Activated CD8-positive, alpha-beta memory T cell treated with anti-CD3 and anti-CD28 coated beads, Interleukin-2, amount 50 U/mL, for 1 hour (primary cell): ENCODE data around the gene RHEB.

ENCODE experiments used
- DNase-seq: peaks from one replicate; pipeline ENCODE4 v3.0.0-alpha.2; 2020; ENCODE audit errors: extremely low read depth

The RHEB gene

DNA sequence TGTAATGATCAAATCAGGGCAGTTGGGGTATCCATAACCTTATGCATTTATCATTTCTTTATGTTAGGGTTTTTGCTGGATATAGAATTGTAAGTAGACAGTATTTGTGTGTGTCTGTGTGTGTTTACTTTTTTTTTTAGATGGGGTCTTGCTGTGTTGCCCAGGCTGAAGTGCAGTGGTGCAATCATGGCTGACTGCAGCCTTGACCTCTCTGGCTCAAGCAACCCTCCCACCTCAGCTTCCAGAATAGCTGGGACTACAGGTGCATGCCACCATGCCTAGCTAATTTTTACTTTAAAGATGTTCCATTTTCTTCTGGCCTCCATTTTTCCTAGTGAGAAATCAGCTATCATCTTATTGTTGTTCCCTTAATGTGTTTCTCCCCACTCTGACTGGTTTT, 10.1 kb upstream of the RHEB start:
- no peak for DNase-seq

GRCh38 chr7:151524845-151525244, 5.2 kb upstream of the RHEB start:
- DNase-seq, result no peak

DNA sequence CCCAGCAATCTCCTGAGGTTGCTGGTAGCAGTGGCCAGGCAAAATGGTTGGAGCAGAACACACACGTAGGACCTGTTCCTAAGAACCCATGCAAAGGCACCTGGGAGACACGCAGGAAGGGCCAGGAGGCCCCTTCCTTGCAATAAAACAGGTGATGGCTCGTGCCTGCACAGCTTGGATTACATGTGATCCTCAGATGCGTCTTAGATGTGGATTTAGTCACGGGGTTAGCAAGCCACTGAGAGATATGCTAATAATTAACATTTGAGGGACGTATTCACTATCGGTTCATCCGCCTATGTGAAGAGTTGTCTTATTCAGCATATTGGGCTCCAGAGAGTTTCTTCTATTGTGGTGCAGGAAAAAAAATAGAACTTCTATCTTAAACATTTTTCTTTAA, 4.6 kb upstream of the RHEB start:
- no peak for DNase-seq

DNA sequence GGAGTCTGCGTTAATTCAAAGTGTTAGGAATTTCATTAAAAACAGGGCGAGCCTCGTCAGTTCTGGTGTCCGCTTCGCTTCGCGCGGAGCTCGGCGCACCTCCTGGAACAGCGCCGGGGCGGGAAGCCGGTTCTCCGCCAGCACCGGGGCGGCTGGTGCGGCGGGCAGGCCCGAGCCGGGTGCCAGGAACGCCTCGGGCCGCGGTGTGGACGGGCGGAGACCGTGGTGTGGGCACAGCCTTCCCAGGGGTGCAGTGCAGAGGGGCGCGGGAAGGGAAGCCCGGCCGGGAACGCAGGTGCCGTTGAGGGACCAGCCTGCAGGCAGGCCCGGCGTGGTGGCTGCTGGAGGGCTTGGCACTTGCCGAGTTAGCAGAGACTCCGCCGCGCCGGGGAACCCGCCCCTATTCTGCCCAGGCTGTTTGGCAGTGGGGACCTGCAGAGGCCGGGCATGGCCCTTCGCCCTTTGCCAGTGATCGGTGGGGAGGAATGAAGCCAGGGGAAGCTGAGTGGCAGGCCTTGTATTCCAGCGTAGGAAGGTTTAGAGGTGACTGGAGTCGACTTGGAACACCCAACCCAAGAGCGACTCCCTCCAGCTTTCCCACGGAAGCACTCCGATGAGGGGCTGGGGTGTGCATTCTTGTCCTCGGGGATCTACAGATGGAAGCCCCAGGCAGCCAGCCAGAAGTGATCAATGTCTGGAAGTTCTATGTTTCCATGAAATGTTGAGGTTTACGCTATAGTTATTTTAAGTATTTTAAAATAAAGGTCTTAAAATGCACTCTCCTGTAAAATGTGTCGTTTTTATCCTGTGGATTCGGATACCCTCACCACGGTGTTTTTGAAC, 945 bp upstream of the RHEB start:
- DNase-seq, result peak; percentile 4

DNA sequence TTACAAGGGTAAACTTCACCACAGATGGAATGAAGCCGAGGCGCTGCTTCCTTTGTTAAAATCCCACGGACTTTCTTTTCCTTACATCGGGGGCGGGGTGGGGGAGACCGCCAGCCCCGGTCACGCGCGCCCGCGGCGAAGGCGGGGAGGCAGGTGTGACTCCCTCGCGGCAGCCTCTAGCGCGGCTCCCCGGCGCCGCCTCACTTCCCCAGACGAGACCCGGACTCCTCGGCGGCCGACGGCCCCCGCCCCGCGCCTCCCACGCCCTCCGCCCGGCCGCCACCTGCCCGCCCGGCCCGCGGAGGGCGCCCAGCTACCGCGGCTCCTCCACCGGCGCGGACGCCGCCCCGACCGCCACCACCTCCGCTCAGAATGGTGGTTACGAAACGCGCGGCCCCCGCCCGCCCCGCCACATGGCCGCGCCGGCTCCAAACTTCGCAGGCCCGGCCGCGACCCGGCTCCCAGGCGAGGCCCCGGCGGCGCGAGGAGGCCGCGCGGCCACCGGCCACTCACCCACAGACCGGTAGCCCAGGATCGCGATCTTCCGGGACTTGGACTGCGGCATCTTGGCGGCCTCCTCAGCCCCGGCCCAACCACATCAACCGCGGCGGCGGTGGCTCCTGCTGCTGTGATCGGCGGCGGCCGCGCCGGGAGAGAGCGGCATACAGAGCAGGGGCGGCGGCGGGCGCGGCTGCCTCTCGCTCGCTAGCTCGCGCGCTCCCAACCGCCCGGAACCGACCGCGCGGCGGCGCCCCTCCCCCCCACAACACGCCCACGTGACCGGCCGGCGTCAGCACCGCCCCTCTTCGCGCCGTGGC, 539 bp downstream of the RHEB start:
- DNase-seq, result peak; percentile 8

GRCh38 chr7:151518105-151518946, 1.4 kb downstream of the RHEB start:
- peak; percentile 45 for DNase-seq

- no peak for DNase-seq
Measured at GRCh38 chr7:151517601-151518104, 2.0 kb downstream of the RHEB start.

GRCh38 chr7:151515276-151515565, 4.5 kb downstream of the RHEB start:
- no peak for DNase-seq

DNA sequence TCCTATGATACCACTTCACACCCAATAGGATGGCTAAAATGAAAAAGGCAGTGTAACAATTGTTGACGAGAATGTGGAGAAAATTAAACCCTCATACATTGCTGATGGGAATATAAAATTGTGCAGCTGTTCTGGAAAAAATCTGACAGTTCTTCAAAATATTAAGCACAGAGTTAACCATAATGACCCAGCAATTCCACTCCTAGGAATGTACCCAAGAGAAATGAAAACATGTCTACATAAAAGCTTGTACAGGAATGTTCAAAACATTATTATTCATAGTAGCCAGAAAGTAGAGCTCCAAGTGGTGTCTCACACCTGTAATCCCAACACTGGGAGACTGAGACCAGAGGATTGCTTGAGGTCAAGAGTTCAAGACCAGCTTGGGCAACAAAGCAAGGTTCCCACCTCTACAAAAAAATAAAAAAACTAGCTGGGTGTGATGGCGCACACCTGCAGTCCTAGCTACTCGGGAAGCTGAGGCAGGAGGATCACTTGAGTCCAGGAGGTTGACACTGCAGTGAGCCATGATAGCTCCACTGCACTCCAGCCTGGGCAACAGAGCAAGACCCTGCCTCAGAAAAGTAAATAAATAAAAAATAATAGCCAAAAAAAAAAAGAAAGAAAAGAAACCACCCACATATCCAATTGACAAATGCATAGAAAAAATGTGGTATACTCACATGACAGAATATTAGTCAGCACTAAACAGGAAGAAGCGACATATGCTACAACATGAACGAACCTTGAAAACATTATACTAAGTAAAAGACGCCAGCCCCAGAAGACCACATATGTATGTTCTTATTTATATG, 5.0 kb downstream of the RHEB start:
- DNase-seq, result no peak

GRCh38 chr7:151513133-151513532, 6.6 kb downstream of the RHEB start:
- DNase-seq, result no peak

DNA sequence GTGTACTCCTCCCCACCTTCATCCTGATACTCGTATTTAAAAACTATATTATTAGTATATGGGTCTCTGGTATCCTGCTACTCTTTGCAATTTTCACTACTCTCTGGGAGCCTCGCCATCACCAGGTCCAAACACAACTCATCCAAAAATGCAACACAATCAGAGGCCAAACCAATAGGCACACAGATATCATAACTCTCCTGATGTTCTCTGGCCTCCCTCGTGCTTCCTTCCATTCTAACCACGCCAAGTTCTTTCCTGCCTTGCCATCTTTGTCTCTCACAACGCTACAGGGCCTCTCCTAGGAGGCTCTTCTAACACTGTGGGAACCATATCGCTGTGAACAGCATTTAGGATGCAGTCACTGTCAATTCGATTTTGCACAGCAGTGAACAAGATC, 7.3 kb downstream of the RHEB start:
- DNase-seq, result no peak

GRCh38 chr7:151511946-151512345, 7.7 kb downstream of the RHEB start:
- DNase-seq, result no peak

- DNase-seq, result no peak
Measured at GRCh38 chr7:151511270-151511669, 8.4 kb downstream of the RHEB start.

- DNase-seq, result no peak
Measured at GRCh38 chr7:151509670-151510333, 9.9 kb downstream of the RHEB start.

GRCh38 chr7:151508991-151509390, 10.7 kb downstream of the RHEB start:
- no peak for DNase-seq

- DNase-seq, result no peak
Measured at GRCh38 chr7:151507806-151508205, 11.9 kb downstream of the RHEB start.

DNA sequence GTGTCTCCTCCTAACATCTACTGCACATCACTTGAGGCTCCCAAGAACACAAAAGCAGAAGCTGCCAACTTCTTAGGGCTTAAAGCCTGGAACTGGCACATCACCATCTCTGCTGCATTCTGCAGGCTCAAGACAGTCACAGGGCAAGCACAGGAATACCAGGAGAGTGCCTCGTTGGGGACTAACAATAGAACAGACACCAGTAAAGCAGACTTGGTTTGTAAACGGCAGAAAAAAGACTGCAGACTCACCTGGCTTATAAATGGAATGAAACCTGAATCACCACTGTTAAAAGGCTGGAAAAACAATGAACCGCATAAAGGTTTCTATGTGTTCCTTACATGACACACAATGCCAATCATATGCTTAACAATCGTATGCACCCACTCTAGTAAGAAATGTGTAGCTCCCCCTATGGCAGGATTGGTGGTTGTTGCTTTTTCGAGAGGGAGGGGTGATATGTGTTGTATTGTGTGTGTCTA, 12.8 kb downstream of the RHEB start:
- DNase-seq, result no peak

DNA sequence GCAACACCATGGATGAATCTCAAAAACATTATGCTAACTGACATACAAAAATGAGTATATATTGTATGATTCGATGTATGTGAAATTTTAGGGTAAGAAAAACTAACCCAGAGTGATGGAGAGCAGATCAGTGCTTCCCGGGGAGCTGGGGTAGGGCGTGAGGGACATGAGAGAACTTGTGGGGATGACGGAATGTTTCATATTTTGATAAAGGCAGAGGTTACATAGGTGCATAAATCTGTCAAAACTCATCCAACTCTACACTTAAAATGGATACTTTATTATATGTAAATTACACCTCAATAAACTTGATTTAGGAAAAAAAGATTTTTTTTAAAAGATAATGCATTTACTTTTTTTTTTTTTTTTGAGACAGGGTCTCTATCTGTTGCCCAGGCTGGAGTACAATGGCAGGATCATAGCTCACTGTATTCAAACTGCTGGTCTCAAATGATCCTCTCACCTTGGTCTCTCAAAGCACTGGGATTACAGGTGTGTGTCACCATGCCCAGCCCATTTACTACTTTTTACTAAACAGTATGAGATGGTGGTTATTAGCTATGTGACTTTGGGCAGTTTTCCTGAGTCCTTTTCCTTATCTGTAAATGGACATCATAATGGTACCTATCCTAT, 13.7 kb downstream of the RHEB start:
- no peak for DNase-seq

GRCh38 chr7:151505433-151505832, 14.3 kb downstream of the RHEB start:
- no peak for DNase-seq

DNA sequence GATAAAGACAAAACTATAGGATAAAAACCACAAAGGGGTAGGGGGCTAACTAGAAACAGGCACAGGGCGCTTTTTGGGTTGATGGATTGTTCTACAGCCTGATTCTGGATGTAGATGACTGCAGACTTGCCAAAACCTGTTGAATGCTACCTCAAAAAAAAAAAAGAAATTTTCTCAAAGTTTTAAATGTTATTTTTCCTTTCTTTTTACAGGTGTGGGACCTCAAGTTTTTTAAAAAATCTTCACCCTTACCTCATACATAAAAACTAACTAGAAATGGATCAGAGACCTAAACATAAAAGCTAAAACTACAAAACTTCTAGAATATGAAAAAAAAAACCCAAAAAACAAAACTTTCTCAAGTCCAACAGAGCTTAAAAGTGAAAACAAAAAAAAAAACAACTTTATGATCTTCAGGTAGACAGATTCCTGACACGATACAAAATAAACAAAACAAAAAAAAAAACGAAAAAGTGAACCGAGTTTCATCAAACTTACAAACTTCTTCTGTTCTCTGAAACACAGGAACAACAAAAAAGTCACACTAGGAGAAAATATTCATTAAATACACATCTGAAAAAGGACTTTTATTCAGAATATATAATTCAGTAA, 14.9 kb downstream of the RHEB start:
- DNase-seq, result no peak
